Small intestine (tissue), 7 donors: ENCODE data around the gene CDH2. TPM values are rescaled to one million over a fixed set of nuclear protein-coding genes. Genes with fewer than 3 reads are reported as not detected.

Source experiments
- DNase-seq, 2 donors: peaks; one replicate each; pipeline versions ENCODE4 v3.0.0 to v3.0.0-alpha.2; 2013
- FAIRE-seq: peaks from 2 replicates; lab custom pipeline; 2012; peaks lifted over from hg19 to GRCh38; lab: Jason Lieb, UNC
- H3K27ac ChIP-seq, 3 donors: one replicate each; pipeline ENCODE4 v1.5.1; 2013; ENCODE audit warnings: low read length in 2 of 3, mild to moderate bottlenecking in 2 of 3, control low read depth in 1 of 3, inconsistent platforms in 1 of 3, low read depth in 1 of 3, moderate library complexity in 1 of 3
- H3K27me3 ChIP-seq, 3 donors: one replicate each; pipeline ENCODE4 v1.6.1; 2013; ENCODE audit warnings: low read length in 3 of 3, inconsistent platforms in 1 of 3; ENCODE audit not compliant: control insufficient read depth in 3 of 3, insufficient read depth in 3 of 3
- H3K36me3 ChIP-seq, 3 donors: one replicate each; pipeline ENCODE4 v1.6.1; 2013; ENCODE audit warnings: low read length in 3 of 3, inconsistent platforms in 1 of 3, low read depth in 1 of 3, mild to moderate bottlenecking in 1 of 3, moderate library complexity in 1 of 3; ENCODE audit not compliant: control insufficient read depth in 3 of 3, insufficient read depth in 2 of 3
- H3K4me1 ChIP-seq, 3 donors: one replicate each; pipeline ENCODE4 v1.6.1; 2013; ENCODE audit warnings: low read length in 2 of 3, inconsistent platforms in 1 of 3, low read depth in 1 of 3, mild to moderate bottlenecking in 1 of 3, moderate library complexity in 1 of 3; ENCODE audit not compliant: control insufficient read depth in 3 of 3, insufficient read depth in 2 of 3
- H3K4me3 ChIP-seq, 3 donors: one replicate each; pipeline ENCODE4 v1.5.1; 2013; ENCODE audit warnings: low read length in 3 of 3, control low read depth in 1 of 3, inconsistent platforms in 1 of 3, low read depth in 1 of 3, mild to moderate bottlenecking in 1 of 3, moderate library complexity in 1 of 3
- H3K9me3 ChIP-seq, 2 donors: one replicate each; pipeline ENCODE4 v1.6.1; 2013; ENCODE audit warnings: low read depth in 1 of 2, low read length in 1 of 2; ENCODE audit not compliant: control insufficient read depth in 2 of 2, insufficient read depth in 1 of 2
- WGBS, 3 donors: extraction: QIAGEN DNeasy Blood & Tissue Kit; methylation state at CpG; one replicate each; pipeline ENCODE4 v1.1.7; 2013; 5-methylcytosine and 5-hydroxymethylcytosine counted together
- polyA plus RNA-seq, 4 donors: library from polyadenylated mRNA; stranded (reverse) in 3 of 4; unstranded in 1 of 4; fragments of 200-250 nt in 3 of 4; fragments of 120-200 nt in 1 of 4; gene quantifications; one replicate each; pipeline versions ENCODE4 v1.2.1 to v1.2.3, GENCODE V29; 2013
- donor health status: healthy with polysubstance abuse.
- donor health status: control.
- donor health status: control.
- donor health status: Bipolar disorder and iron deficiency.
- donor health status: healthy.

The CDH2 gene
- polyA plus RNA-seq, 4 donors, result 1.1 to 8.9 (median 1.5) TPM; not detected in 1

GRCh38 chr18:28127763-28128658 is 48.9 kb downstream of the CDH2 start:
- no peaks in the 10 kb centered on the region for H3K9me3 ChIP-seq
- WGBS, 3 donors, result 55 to 77% (median 63%) methylated on average over 5 of the region's 5 CpGs
- H3K27me3 ChIP-seq, result no peaks in the 10 kb centered on the region
- no peaks in the 10 kb centered on the region for H3K4me1 ChIP-seq
- H3K4me3 ChIP-seq, result no peak overlapping the region
- no peak for FAIRE-seq
- no peak overlapping the region for H3K27ac ChIP-seq
- DNase-seq, result no peak
- no peaks in the 10 kb centered on the region for H3K36me3 ChIP-seq

GRCh38 chr18:28127228-28127627 is 49.7 kb downstream of the CDH2 start:
- 95 to 98% (median 95%) methylated on average over 6 of the region's 6 CpGs for WGBS, 3 donors
- FAIRE-seq (no peak), DNase-seq (no peak)
- no peaks in the 10 kb centered on the region for H3K27me3 ChIP-seq
- no peaks in the 10 kb centered on the region for H3K4me1 ChIP-seq
- no peaks in the 10 kb centered on the region for H3K9me3 ChIP-seq
- H3K4me3 ChIP-seq, result no peak overlapping the region
- H3K36me3 ChIP-seq, result no peaks in the 10 kb centered on the region
- no peak overlapping the region for H3K27ac ChIP-seq

- DNase-seq (no peak), FAIRE-seq (no peak)
- 79 to 88% (median 87%) methylated on average over 5 of the region's 5 CpGs for WGBS, 3 donors
- Histone ChIP-seq H3K27me3 (no peaks in the 10 kb centered on the region), H3K36me3 (no peaks in the 10 kb centered on the region), H3K4me1 (no peaks in the 10 kb centered on the region), H3K27ac (no peak overlapping the region), H3K4me3 (no peak overlapping the region), H3K9me3 (no peaks in the 10 kb centered on the region)
Measured at GRCh38 chr18:28126768-28127167, 50.2 kb downstream of the CDH2 start.

- WGBS, 3 donors, result 68 to 89% (median 78%) methylated on average over 3 of the region's 3 CpGs
- no peak for FAIRE-seq
- H3K27me3 ChIP-seq, result no peaks in the 10 kb centered on the region
- no peaks in the 10 kb centered on the region for H3K36me3 ChIP-seq
- H3K27ac ChIP-seq, result no peak overlapping the region
- H3K4me1 ChIP-seq, result no peaks in the 10 kb centered on the region
- no peak for DNase-seq
- no peaks in the 10 kb centered on the region for H3K9me3 ChIP-seq
- H3K4me3 ChIP-seq, result no peak overlapping the region
Measured at GRCh38 chr18:28125051-28125450, 51.9 kb downstream of the CDH2 start.

GRCh38 chr18:28124131-28125029 is 52.5 kb downstream of the CDH2 start:
- Histone ChIP-seq H3K4me3 (no peak overlapping the region), H3K9me3 (no peaks in the 10 kb centered on the region), H3K4me1 (no peaks in the 10 kb centered on the region), H3K27me3 (no peaks in the 10 kb centered on the region), H3K36me3 (no peaks in the 10 kb centered on the region), H3K27ac (no peak overlapping the region)
- 61 to 74% (median 68%) methylated on average over 4 of the region's 4 CpGs for WGBS, 3 donors
- DNase-seq, result no peak
- FAIRE-seq, result no peak

GRCh38 chr18:28123401-28124030 is 53.4 kb downstream of the CDH2 start:
- Histone ChIP-seq H3K4me3 (no peak overlapping the region), H3K9me3 (no peaks in the 10 kb centered on the region), H3K27ac (no peak overlapping the region), H3K4me1 (no peaks in the 10 kb centered on the region), H3K36me3 (no peaks in the 10 kb centered on the region), H3K27me3 (no peaks in the 10 kb centered on the region)
- DNase-seq (no peak), FAIRE-seq (no peak)
- 64 to 74% (median 68%) methylated on average over 3 of the region's 3 CpGs for WGBS, 3 donors

- Histone ChIP-seq H3K27me3 (no peaks in the 10 kb centered on the region), H3K9me3 (no peaks in the 10 kb centered on the region), H3K4me1 (no peaks in the 10 kb centered on the region), H3K27ac (no peak overlapping the region), H3K4me3 (no peak overlapping the region), H3K36me3 (no peaks in the 10 kb centered on the region)
- WGBS, 3 donors, result 85 to 95% (median 93%) methylated on average over 2 of the region's 2 CpGs
- FAIRE-seq (no peak), DNase-seq (no peak)
Measured at GRCh38 chr18:28120828-28121515, 56.0 kb downstream of the CDH2 start.
